Ovary (tissue), 9 donors: Measurements from ENCODE around the gene PRAMEF14. TPM values are rescaled to one million over a fixed set of nuclear protein-coding genes. Genes with fewer than 3 reads are reported as not detected.
A peak's percentile ranks its signal among the peaks of the same experiment; 100 is the strongest.
"Not testable (repeated sequence)": the region's sequence is repeated elsewhere in the genome, so short reads cannot be mapped to it uniquely, and the experiment has no call there.

Experiments used
- DNase-seq, 5 donors: peaks; one replicate each; pipeline ENCODE4 v3.0.0-alpha.2; 2019 to 2020
- H3K27ac ChIP-seq, 2 donors: fragments of 200-600 bp; one replicate each; pipeline versions ENCODE4 v1.5.1 to v1.8.0; 2019 to 2022
- H3K27me3 ChIP-seq: fragments of 200-600 bp; one replicate; pipeline ENCODE4 v1.8.0; 2022
- H3K36me3 ChIP-seq: fragments of 200-600 bp; sonication (generic); one replicate; pipeline ENCODE4 v1.5.1; 2019
- H3K4me1 ChIP-seq: one replicate; pipeline ENCODE4 v1.8.1; 2013; ENCODE audit warnings: mild to moderate bottlenecking, moderate library complexity; ENCODE audit not compliant: insufficient read depth
- H3K4me3 ChIP-seq: fragments of 200-600 bp; sonication (generic); one replicate; pipeline ENCODE4 v1.5.1; 2017
- H3K9me3 ChIP-seq, 2 donors: fragments of 200-600 bp in 1 of 2; sonication (generic) in 1 of 2; one replicate each; pipeline versions ENCODE4 v1.5.1 to v1.8.1; 2013 to 2019; ENCODE audit warnings: mild to moderate bottlenecking in 1 of 2, moderate library complexity in 1 of 2
- CTCF ChIP-seq, 3 donors: fragments of 450-650 bp in 2 of 3; fragments of 200-600 bp in 1 of 3; IDR thresholded peaks; one replicate each; pipeline versions ENCODE4 v1.5.1 to v1.8.0; 2016 to 2022; ENCODE audit warnings: antibody characterized with exemption in 3 of 3, mild to moderate bottlenecking in 1 of 3
- WGBS, 3 donors: extraction: QIAGEN DNeasy Blood & Tissue Kit in 1 of 3; methylation state at CpG; one replicate each; pipeline versions ENCODE4 v1.1.5 to v1.1.7; 2013 to 2017; 5-methylcytosine and 5-hydroxymethylcytosine counted together
- intact Hi-C, 4 donors: fragments of 100-400 bp; cut with DNase I; formaldehyde crosslinking; loops; one replicate each; pipeline versions ENCODE4 v1.11.0 to v1.15.1; 2022 to 2023
- polyA plus RNA-seq, 2 donors: library from polyadenylated mRNA; stranded (reverse); fragments of 200-250 nt in 1 of 2; fragments of 350-450 nt in 1 of 2; fragmentation: Illumina TruSeq in 1 of 2; extraction: RNeasy Lipid Tissue Mini Kit (QIAGEN cat#74804) in 1 of 2; gene quantifications; one replicate each; pipeline ENCODE4 v1.2.3, GENCODE V29; 2013 to 2014
- total RNA-seq, 7 donors: library from RNA; depleted of rRNA in 2 of 7; stranded (reverse); fragments of >200 nt in 2 of 7; fragmentation: NEBNext Ultra II Directional in 3 of 7; extraction: Animal tissue kit (Norgen Biotek cat#: 25700) in 3 of 7; gene quantifications; one replicate each; pipeline versions ENCODE4 v1.1.0 to v1.2.4, GENCODE V29; 2016 to 2023
- donor health status: DM: no; HTN: no; CAD: no; lungs with moderate emphysema.
- donor health status: DM: no; HTN: no; CAD: no.
- donor health status: Bipolar disorder and iron deficiency.
- donor health status: DM: yes; HTN: yes; CAD: no.
- donor health status: DM: no; HTN: no; CAD: no.
- donor health status: DM: yes; HTN: yes; CAD: no.

The PRAMEF14 gene
- total and polyA plus RNA-seq, 9 donors = not detected

- peak in 1 of 3 donors; percentile 46 for TF ChIP-seq CTCF (IDR thresholded peaks at IDR 0.05)
- 1 to 2% (median 2%) methylated on average over 5 of the region's 5 CpGs for WGBS, 3 donors
Measured at GRCh38 chr1:13356774-13357173, 9.8 kb upstream of the PRAMEF14 start.

GRCh38 chr1:13354475-13354874, 7.5 kb upstream of the PRAMEF14 start:
- DNase-seq, H3K27me3 ChIP-seq, H3K36me3 ChIP-seq, H3K27ac ChIP-seq, H3K4me3 ChIP-seq, H3K4me1 ChIP-seq, H3K9me3 ChIP-seq, intact Hi-C loops: not testable (repeated sequence)
- 4% methylated on average over 2 of the region's 9 CpGs; no CpG with 5 or more reads in 2 of the 3 donors for WGBS, 3 donors

More at GRCh38 chr1:13356774-13357173, 9.8 kb upstream of the PRAMEF14 start:
- H3K27me3 ChIP-seq, H3K36me3 ChIP-seq, H3K9me3 ChIP-seq, H3K4me1 ChIP-seq, H3K27ac ChIP-seq, intact Hi-C loops, H3K4me3 ChIP-seq: not testable (repeated sequence)
- peak in 2 of 5 donors; percentile 15 to 18 for DNase-seq

DNA sequence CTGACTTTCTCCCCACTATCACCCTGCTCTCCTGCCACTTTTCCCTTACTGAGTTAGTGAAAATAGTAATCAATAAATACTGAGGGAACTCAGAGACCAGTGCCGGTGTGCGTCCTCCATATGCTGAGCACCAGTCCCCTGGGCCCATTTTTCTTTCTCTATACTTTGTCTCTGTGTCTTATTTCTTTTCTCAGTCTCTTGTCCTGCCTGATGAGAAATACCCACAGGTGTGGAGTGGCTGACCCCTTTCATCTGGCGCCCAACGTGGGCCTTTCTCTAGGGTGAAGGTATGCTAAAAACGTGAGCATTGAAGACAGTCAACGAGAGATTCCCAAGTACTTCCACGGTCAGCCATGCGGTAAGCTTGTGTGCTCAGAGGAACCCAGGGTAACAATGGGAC, 6.5 kb upstream of the PRAMEF14 start:
- 85 to 92% (median 88%) methylated on average over 8 of the region's 8 CpGs for WGBS, 3 donors
- H3K36me3 ChIP-seq, H3K27ac ChIP-seq, DNase-seq, H3K4me1 ChIP-seq, H3K27me3 ChIP-seq, H3K4me3 ChIP-seq, intact Hi-C loops, H3K9me3 ChIP-seq: not testable (repeated sequence)

DNA sequence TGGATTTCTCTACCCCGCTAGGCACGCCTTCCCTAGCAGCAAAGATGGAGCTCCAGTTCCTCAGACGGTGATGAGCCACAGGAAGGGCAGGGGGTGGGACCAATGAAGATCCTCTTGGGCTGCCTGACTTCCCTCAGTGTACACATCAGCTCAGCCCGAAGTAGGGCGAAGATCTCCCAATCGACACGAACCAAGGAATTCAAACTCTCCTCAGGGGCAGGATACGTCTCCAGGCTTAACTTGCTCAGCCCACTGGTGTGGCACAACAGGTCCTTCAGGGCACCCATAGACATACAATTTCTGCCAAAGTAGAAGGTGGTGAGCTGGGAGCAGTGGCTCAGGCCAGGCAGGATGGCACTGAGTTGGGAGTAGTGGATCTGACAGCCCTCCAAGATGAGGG, 4.4 kb downstream of the PRAMEF14 start:
- intact Hi-C loops, H3K9me3 ChIP-seq, H3K4me1 ChIP-seq, H3K27me3 ChIP-seq, H3K27ac ChIP-seq, DNase-seq, H3K36me3 ChIP-seq, H3K4me3 ChIP-seq: not testable (repeated sequence)
- WGBS, 3 donors = 55 to 83% (median 82%) methylated on average over 3 to 8 of the region's 8 CpGs

- H3K4me3 ChIP-seq, H3K27me3 ChIP-seq, H3K36me3 ChIP-seq, DNase-seq, intact Hi-C loops, H3K9me3 ChIP-seq, H3K4me1 ChIP-seq, H3K27ac ChIP-seq: not testable (repeated sequence)
- 47 to 73% (median 69%) methylated on average over 3 to 4 of the region's 4 CpGs for WGBS, 3 donors
Measured at GRCh38 chr1:13315281-13315680, 31.7 kb downstream of the PRAMEF14 start, which contains the start of gene PRAMEF15. TSS of gene PRAMEF15 (plus strand) at chr1:13315581. CDS start at chr1:13318408, 2,827 bp downstream.

- intact Hi-C loops, DNase-seq, H3K9me3 ChIP-seq, H3K4me1 ChIP-seq, H3K4me3 ChIP-seq, H3K27me3 ChIP-seq, H3K27ac ChIP-seq, H3K36me3 ChIP-seq: not testable (repeated sequence)
- whole genome bisulfite sequencing, 3 donors = no CpG with 5 or more reads among the region's 1 CpG
Measured at GRCh38 chr1:13303239-13303638, 43.7 kb downstream of the PRAMEF14 start, which contains the start of gene PRAMEF33. TSS of gene PRAMEF33 (plus strand) at chr1:13303539. CDS start at chr1:13305955, 2,416 bp downstream.

- H3K27ac ChIP-seq, H3K27me3 ChIP-seq, DNase-seq, H3K9me3 ChIP-seq, H3K4me3 ChIP-seq, intact Hi-C loops, H3K4me1 ChIP-seq, H3K36me3 ChIP-seq: not testable (repeated sequence)
Measured at GRCh38 chr1:13302197-13302596, 44.7 kb downstream of the PRAMEF14 start.

DNA sequence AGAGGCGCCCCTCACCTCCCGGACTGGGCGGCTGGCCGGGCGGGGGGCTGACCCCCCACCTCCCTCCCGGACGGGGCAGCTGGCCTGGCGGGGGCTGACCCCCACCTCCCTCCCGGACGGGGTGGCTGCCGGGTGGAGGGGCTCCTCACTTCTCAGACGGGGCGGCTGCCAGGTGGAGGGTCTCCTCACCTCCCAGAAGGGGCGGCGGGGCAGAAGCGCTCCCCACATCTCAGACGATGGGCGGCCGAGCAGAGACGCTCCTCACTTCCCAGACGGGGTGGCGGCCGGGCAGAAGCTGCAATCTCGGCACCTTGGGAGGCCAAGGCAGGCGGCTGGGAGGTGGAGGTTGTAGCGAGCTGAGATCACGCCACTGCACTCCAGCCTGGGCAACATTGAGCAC, 48.2 kb downstream of the PRAMEF14 start:
- H3K36me3 ChIP-seq, H3K9me3 ChIP-seq, H3K27me3 ChIP-seq, intact Hi-C loops, DNase-seq, H3K4me1 ChIP-seq, H3K27ac ChIP-seq, H3K4me3 ChIP-seq: not testable (repeated sequence)
- WGBS, 3 donors = 93 to 98% methylated on average over 12 to 14 of the region's 27 CpGs; no CpG with 5 or more reads in 1 of the 3 donors

DNA sequence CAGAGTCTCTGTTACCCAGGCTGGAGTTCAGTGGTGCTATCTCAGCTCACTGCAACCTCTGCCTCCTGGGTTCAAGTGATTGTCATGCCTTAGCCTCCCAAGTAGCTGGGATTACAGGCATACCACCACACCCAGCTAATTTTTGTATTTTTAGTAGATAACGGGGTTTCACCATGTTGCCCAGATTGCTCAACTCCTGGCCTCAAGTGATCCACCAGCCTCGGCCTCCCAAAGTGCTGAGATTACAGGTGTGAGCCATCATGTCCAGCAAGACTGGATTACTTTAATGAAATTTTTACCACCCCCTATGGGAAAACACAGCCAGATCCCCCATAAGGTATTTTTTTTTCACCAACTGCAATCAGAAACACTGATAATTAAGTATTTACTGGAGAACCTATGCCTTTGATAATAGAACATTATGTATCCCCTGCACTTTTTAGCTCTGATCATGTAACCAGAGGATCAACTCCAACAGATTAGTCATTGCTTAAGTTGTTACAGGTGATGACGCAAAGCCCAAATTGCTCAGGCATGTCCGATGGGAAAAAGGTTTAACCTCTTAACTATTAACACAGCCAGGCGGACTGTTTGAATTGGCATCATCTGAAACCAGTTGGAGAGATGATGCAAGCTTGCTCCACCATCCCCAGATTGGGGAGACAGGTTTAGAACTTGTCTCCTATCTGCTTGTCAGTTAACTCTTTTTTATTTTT, 49.6 kb downstream of the PRAMEF14 start:
- H3K36me3 ChIP-seq, H3K4me1 ChIP-seq, DNase-seq, H3K4me3 ChIP-seq, H3K27ac ChIP-seq, H3K27me3 ChIP-seq, intact Hi-C loops, H3K9me3 ChIP-seq: not testable (repeated sequence)
- 91 to 93% (median 93%) methylated on average over 2 of the region's 5 CpGs for WGBS, 3 donors
